Measurements from ENCODE around the gene POGK. TPM values are rescaled to one million over a fixed set of nuclear protein-coding genes. Genes with fewer than 3 reads are reported as not detected.

POGK gene
- total RNA-seq, 1 donor from 2014 or later = 44.2 TPM

DNA sequence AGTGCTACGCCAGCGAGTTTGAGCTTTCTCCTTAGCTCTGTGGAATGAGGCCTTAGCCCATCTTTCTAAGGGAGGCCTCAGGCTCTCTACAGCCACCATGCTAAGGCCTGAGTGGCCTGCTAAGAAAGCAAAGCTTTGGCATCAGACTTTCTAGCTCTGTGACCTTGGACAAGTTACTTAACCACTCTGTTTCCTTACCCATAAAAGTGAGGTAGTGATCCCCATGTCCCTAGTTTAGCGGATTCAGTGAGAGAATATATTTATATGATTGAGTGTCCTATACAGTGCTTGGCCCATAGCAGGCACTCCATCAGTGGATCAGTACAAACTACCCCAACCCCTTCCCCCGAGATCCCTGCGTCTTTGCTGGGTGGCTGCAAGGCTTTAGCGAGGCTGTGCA lies 4.0 kb downstream of the POGK start:
- no peak for FAIRE-seq
- Histone ChIP-seq H3K9ac (ENCODE audit: low read length) (no peak overlapping the region), H3K4me3 (ENCODE audit: insufficient read depth, low read depth, low read length) (no peak overlapping the region), H3K4me2 (ENCODE audit: low read length) (peak overlapping the region; percentile 37), H3K79me2 (ENCODE audit: insufficient read depth, low read length) (peaks cover 70% of the 10 kb centered on the region), H3K27ac (ENCODE audit: low read depth, low read length) (no peak overlapping the region), H2AFZ (ENCODE audit: low read depth, low read length) (no peak overlapping the region), H3K4me1 (ENCODE audit: insufficient read depth, low read length) (peaks cover 36% of the 10 kb centered on the region), H4K20me1 (ENCODE audit: insufficient read depth, low read length) (peaks cover 77% of the 10 kb centered on the region), H3K36me3 (ENCODE audit: insufficient read depth, low read length) (peaks cover 63% of the 10 kb centered on the region), H3K27me3 (ENCODE audit: insufficient read depth, low read length) (no peaks in the 10 kb centered on the region), H3K9me3 (ENCODE audit: insufficient read depth, low read depth, low read length) (no peaks in the 10 kb centered on the region)
- Mint-ChIP-seq H3K9me3 (ENCODE audit: unreplicated experiment) (no peaks in the 10 kb centered on the region), H3K27ac (ENCODE audit: unreplicated experiment) (peak overlapping the region; percentile 64), H3K4me1 (ENCODE audit: low read depth, unreplicated experiment) (peaks cover 48% of the 10 kb centered on the region), H3K4me3 (ENCODE audit: unreplicated experiment) (peak overlapping the region; percentile 54), H3K27me3 (ENCODE audit: low read depth, unreplicated experiment) (no peaks in the 10 kb centered on the region), H3K36me3 (ENCODE audit: low read depth, unreplicated experiment) (peaks cover 15% of the 10 kb centered on the region)
- TF ChIP-seq EZH2 (IDR thresholded peaks at IDR 0.05; ENCODE audit: insufficient read depth, low read length) = no peak
- TF ChIP-seq CTCF (IDR thresholded peaks at IDR 0.05; ENCODE audit: insufficient read depth, low read depth, low read length) = no peak
- no peak for DNase-seq (ENCODE audit: low read depth)

DNA sequence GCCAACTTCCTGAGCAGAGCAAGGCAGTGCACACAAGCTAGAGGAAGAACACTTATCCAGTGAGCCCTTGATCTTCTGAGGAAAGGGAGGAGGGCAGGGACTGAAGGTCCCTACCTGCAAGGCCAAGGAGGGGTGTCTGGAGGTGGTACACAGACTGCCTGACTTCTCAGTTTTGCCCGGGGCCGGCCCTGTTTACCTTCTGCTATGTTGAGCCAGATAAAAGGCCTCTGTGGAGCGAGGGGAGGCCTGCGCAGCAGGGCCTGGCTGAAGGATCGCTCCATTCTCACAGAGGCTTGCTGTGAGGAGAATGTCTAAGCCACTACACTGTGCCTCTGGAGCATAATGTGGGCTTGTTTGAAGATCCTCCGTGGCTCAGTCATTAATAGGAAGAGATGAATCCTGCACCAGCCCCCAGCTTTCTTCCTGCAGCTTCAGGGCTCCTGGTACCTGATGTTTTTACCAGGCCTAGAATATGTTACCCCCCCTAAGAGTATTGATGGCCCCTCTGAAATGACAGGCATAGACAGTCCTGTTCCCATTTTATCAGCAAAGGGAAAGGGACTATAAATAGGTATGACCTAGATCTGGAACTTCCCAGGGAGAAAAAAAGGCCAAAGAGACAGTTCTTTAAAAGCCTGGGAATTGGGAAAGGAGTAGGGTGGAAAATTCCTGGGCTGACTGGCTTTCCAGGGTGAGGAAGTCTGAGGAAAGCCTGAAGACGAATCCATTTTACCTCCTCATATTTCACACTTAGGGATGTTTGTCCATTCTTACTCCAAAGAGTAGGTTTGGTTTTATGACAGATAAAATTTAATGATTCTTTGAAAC lies 4.7 kb downstream of the POGK start:
- Histone ChIP-seq H3K4me3 (ENCODE audit: insufficient read depth, low read depth, low read length) (no peak overlapping the region), H3K79me2 (ENCODE audit: insufficient read depth, low read length) (peaks cover 76% of the 10 kb centered on the region), H3K9ac (ENCODE audit: low read length) (no peak overlapping the region), H3K36me3 (ENCODE audit: insufficient read depth, low read length) (peaks cover 69% of the 10 kb centered on the region), H3K27ac (ENCODE audit: low read depth, low read length) (peak overlapping the region; percentile 20), H3K27me3 (ENCODE audit: insufficient read depth, low read length) (no peaks in the 10 kb centered on the region), H3K9me3 (ENCODE audit: insufficient read depth, low read depth, low read length) (no peaks in the 10 kb centered on the region), H2AFZ (ENCODE audit: low read depth, low read length) (no peak overlapping the region), H3K4me2 (ENCODE audit: low read length) (peak overlapping the region; percentile 10), H3K4me1 (ENCODE audit: insufficient read depth, low read length) (peaks cover 34% of the 10 kb centered on the region), H4K20me1 (ENCODE audit: insufficient read depth, low read length) (peaks cover 80% of the 10 kb centered on the region)
- Mint-ChIP-seq H3K27me3 (ENCODE audit: low read depth, unreplicated experiment) (no peaks in the 10 kb centered on the region), H3K4me1 (ENCODE audit: low read depth, unreplicated experiment) (peaks cover 47% of the 10 kb centered on the region), H3K36me3 (ENCODE audit: low read depth, unreplicated experiment) (peaks cover 17% of the 10 kb centered on the region), H3K9me3 (ENCODE audit: unreplicated experiment) (no peaks in the 10 kb centered on the region), H3K27ac (ENCODE audit: unreplicated experiment) (peak overlapping the region; percentile 64), H3K4me3 (ENCODE audit: unreplicated experiment) (peak overlapping the region; percentile 69)
- no peak for TF ChIP-seq CTCF (IDR thresholded peaks at IDR 0.05; ENCODE audit: insufficient read depth, low read depth, low read length)
- no peak for TF ChIP-seq EZH2 (IDR thresholded peaks at IDR 0.05; ENCODE audit: insufficient read depth, low read length)
- FAIRE-seq = no peak
- peak; percentile 4 for DNase-seq (ENCODE audit: low read depth)

DNA sequence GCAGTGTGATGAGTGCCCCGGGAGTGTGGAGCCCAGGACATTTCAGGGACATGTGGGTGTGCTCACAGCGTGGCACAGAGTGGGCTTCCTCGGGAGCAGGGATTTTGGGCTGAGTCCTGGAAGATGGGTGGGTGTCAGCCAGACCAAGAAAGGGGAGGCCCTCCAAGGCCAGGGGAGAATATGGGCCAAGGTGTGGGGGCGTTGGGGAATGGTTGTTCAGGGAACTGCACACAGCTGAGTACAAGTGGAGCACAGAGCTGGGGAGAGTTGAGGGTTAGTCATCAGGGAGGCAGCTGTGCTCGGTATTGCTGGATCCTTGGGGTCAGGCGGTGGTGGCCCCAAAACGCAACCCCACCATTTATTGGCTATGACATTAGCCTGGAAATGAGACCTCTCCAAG lies 5.5 kb downstream of the POGK start:
- no peak overlapping the region for H3K27ac ChIP-seq (ENCODE audit: low read depth, low read length)

More for the DNA sequence above, 5.5 kb downstream of the POGK start:
- Histone ChIP-seq H3K9me3 (ENCODE audit: insufficient read depth, low read depth, low read length) (no peaks in the 10 kb centered on the region), H3K4me3 (ENCODE audit: insufficient read depth, low read depth, low read length) (no peak overlapping the region), H4K20me1 (ENCODE audit: insufficient read depth, low read length) (peaks cover 87% of the 10 kb centered on the region), H3K4me2 (ENCODE audit: low read length) (peak overlapping the region; percentile 10), H3K4me1 (ENCODE audit: insufficient read depth, low read length) (peaks cover 33% of the 10 kb centered on the region), H2AFZ (ENCODE audit: low read depth, low read length) (no peak overlapping the region), H3K9ac (ENCODE audit: low read length) (no peak overlapping the region), H3K79me2 (ENCODE audit: insufficient read depth, low read length) (peaks cover 83% of the 10 kb centered on the region), H3K27me3 (ENCODE audit: insufficient read depth, low read length) (no peaks in the 10 kb centered on the region), H3K36me3 (ENCODE audit: insufficient read depth, low read length) (peaks cover 78% of the 10 kb centered on the region)
- peak overlapping the region; percentile 64 for H3K27ac Mint-ChIP-seq (ENCODE audit: unreplicated experiment)
- peaks cover 25% of the 10 kb centered on the region for H3K36me3 Mint-ChIP-seq (ENCODE audit: low read depth, unreplicated experiment)
- DNase-seq (ENCODE audit: low read depth) = no peak
- peak overlapping the region; percentile 69 for H3K4me3 Mint-ChIP-seq (ENCODE audit: unreplicated experiment)
- peaks cover 47% of the 10 kb centered on the region for H3K4me1 Mint-ChIP-seq (ENCODE audit: low read depth, unreplicated experiment)
- no peaks in the 10 kb centered on the region for H3K27me3 Mint-ChIP-seq (ENCODE audit: low read depth, unreplicated experiment)
- TF ChIP-seq EZH2 (IDR thresholded peaks at IDR 0.05; ENCODE audit: insufficient read depth, low read length) (no peak), CTCF (IDR thresholded peaks at IDR 0.05; ENCODE audit: insufficient read depth, low read depth, low read length) (no peak)
- FAIRE-seq = no peak
- no peaks in the 10 kb centered on the region for H3K9me3 Mint-ChIP-seq (ENCODE audit: unreplicated experiment)
